K562 (cell line): Measurements from ENCODE around the gene CLIC3. TPM values are rescaled to one million over a fixed set of nuclear protein-coding genes. Genes with fewer than 3 reads are reported as not detected.

Source experiments
- CREB1 ChIP-seq, 2 experiments: sonication (generic) in 1 of 2; formaldehyde crosslinking in 1 of 2; IDR thresholded peaks; 2 replicates each; pipeline versions ENCODE4 v1.6.1 to v1.8.0; 2012 to 2022; ENCODE audit warnings: inconsistent platforms in 1 of 2, mild to moderate bottlenecking in 1 of 2, missing genetic modification reagents in 1 of 2, moderate library complexity in 1 of 2
- GTF2E2 ChIP-seq: fragments of 200-800 bp; sonication (Bioruptor generic); IDR thresholded peaks from 2 replicates; pipeline ENCODE4 v1.6.1; 2016; ENCODE audit warnings: missing genetic modification characterization, missing compliant biosample characterization
- JUNB ChIP-seq: fragments of 450-650 bp; formaldehyde crosslinking; conservative IDR thresholded peaks from 2 replicates; pipeline ENCODE4 v1.4.0; 2020; ENCODE audit warnings: mild to moderate bottlenecking
- NFYB ChIP-seq: IDR thresholded peaks from 2 replicates; pipeline ENCODE4 v1.6.1; 2011; ENCODE audit warnings: mild to moderate bottlenecking, moderate library complexity; ENCODE audit not compliant: insufficient read length; ENCODE audit errors: extremely low read depth
- POLR2B ChIP-seq: fragments of 450-650 bp; IDR thresholded peaks from 2 replicates; pipeline ENCODE4 v1.6.1; 2018; ENCODE audit warnings: low read depth; ENCODE audit not compliant: partially characterized antibody
- POLR2H ChIP-seq: IDR thresholded peaks from 2 replicates; pipeline ENCODE4 v1.6.1; 2016; ENCODE audit warnings: missing genetic modification characterization, low read depth, mild to moderate bottlenecking, control low read depth, missing compliant biosample characterization, moderate library complexity
- RB1 ChIP-seq: fragments of 450-650 bp; IDR thresholded peaks from 2 replicates; pipeline ENCODE4 v1.6.1; 2017; ENCODE audit warnings: low read depth, mild to moderate bottlenecking
- REST ChIP-seq, 2 experiments: fragments of 450-650 bp; formaldehyde crosslinking in 1 of 2; IDR thresholded peaks; 2 replicates each; pipeline versions ENCODE4 v1.4.0 to v1.6.1; 2014 to 2020; ENCODE audit warnings: mild to moderate bottlenecking in 2 of 2, borderline replicate concordance in 1 of 2, low read depth in 1 of 2
- SMC3 ChIP-seq: conservative IDR thresholded peaks from 2 replicates; pipeline ENCODE4 v1.6.1; 2011; ENCODE audit warnings: low read depth, low read length, improper control_type of control experiment; ENCODE audit not compliant: insufficient read depth
- YY1 ChIP-seq, 3 experiments: IDR thresholded peaks; 2 replicates each; pipeline ENCODE4 v1.6.1; 2011; ENCODE audit warnings: low read length in 2 of 3, mild to moderate bottlenecking in 2 of 3, moderate library complexity in 2 of 3, borderline replicate concordance in 1 of 3, control low read depth in 1 of 3, low read depth in 1 of 3; ENCODE audit not compliant: insufficient read depth in 3 of 3, insufficient replicate concordance in 2 of 3, control insufficient read depth in 1 of 3, insufficient read length in 1 of 3; ENCODE audit errors: extremely low read depth in 1 of 3
- ZNF76 ChIP-seq: fragments of 250-450 bp; sonication (Bioruptor Pico); IDR thresholded peaks from 2 replicates; pipeline ENCODE4 v1.4.0; 2020; ENCODE audit warnings: mild to moderate bottlenecking, moderate library complexity, borderline replicate concordance
- polyA plus RNA-seq, 8 experiments: library from polyadenylated mRNA; depleted of rRNA in 4 of 8; stranded (reverse) in 5 of 8; unstranded in 3 of 8; fragments of >200 nt; fragmentation: Nextera tagmentation in 2 of 8; fragmentation: Illumina TruSeq in 1 of 8; extraction: Ambion mirVana in 2 of 8; extraction: Trizol in 1 of 8; gene quantifications; 2 replicates each; pipeline versions ENCODE4 v1.2.1 to v1.2.3, GENCODE V29; 2011 to 2014; ENCODE audit warnings: inconsistent platforms in 1 of 8, missing spikeins in 1 of 8
- total RNA-seq, 7 experiments: library from RNA; depleted of rRNA in 6 of 7; stranded (reverse); fragments of >200 nt in 6 of 7; fragmentation: Illumina TruSeq in 2 of 7; extraction: Trizol in 2 of 7; gene quantifications; 2 replicates each; pipeline versions ENCODE4 v1.2.1 to v1.2.3, GENCODE V29; 2011 to 2021; ENCODE audit warnings: low replicate concordance in 1 of 7
- TF ChIP-seq, protein P1 (sequence below): fragments of 450-650 bp; formaldehyde crosslinking; IDR thresholded peaks from 2 replicates; pipeline ENCODE4 v1.4.0; 2020; ENCODE audit warnings: mild to moderate bottlenecking, mixed read lengths
- TF ChIP-seq, protein P2 (sequence below), 3 experiments: fragments of 200-800 bp in 1 of 3; sonication (Bioruptor generic) in 1 of 3; sonication (generic) in 1 of 3; formaldehyde crosslinking in 1 of 3; IDR thresholded peaks; 2 replicates each; pipeline versions ENCODE4 v1.6.1 to v1.8.0; 2016 to 2022; ENCODE audit warnings: mild to moderate bottlenecking in 2 of 3, missing compliant biosample characterization in 2 of 3, missing genetic modification characterization in 2 of 3, missing genetic modification reagents in 1 of 3

Gene CLIC3
- total and polyA plus RNA-seq, 9 of the 15 experiments (the other 6 are each of a cell fraction or from before 2014, with no cell fraction given), result 0.27 to 0.29 TPM; not detected in 7

DNA sequence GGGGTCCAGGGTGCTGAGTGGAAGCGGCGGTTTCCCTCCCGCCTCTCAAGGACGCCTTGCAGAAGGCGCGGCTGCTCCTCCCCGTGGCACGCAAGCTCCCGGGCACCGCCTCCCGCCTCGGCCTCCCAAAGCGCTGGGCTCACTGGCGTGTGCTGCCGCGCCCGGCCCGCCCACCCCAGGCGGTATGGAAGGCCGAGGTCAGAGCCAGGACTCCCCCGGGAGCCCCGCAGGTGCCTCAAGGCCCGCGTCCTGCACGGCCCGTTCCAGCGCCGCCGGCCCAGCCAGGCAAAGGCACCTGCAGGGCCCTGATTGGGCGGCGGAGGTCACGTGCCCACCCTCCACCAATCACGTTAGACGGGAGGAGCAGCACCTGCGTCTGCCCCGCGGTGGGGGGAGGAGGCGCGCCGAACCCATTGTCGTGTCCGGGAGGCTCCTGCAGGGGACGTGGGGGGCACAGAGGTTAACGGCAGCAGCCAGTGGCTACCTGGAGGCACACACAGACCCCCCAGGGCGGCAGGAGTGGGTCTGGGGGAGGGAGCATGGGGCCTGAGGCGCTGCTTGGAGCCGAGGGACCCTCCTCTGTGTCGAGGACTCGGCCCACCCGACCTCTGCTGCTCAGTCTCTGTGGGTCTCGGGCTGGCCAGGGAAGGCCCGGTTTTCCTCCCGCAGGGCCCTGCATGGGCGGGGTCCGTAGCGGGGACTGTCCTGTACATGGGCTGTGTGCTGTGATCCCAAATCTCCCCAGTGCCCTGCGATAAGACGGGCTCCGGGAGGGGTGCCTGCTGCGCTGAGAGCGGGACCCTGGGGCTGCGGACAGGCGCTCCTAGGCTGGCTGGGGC is 46.3 kb downstream of the CLIC3 start (continued):
- TF ChIP-seq, protein P1, sequence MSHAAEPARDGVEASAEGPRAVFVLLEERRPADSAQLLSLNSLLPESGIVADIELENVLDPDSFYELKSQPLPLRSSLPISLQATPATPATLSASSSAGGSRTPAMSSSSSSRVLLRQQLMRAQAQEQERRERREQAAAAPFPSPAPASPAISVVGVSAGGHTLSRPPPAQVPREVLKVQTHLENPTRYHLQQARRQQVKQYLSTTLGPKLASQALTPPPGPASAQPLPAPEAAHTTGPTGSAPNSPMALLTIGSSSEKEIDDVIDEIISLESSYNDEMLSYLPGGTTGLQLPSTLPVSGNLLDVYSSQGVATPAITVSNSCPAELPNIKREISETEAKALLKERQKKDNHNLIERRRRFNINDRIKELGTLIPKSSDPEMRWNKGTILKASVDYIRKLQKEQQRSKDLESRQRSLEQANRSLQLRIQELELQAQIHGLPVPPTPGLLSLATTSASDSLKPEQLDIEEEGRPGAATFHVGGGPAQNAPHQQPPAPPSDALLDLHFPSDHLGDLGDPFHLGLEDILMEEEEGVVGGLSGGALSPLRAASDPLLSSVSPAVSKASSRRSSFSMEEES (CRISPR knock-in tag), result peak; percentile 99
- peak; percentile 18; the same call in 1 of the 2 replicates for TF ChIP-seq CREB1 (IDR thresholded peaks at IDR 0.05)
- TF ChIP-seq CREB1 (CRISPR knock-in tag; IDR thresholded peaks at IDR 0.05), result no peak
- TF ChIP-seq REST (IDR thresholded peaks at IDR 0.05; ENCODE audit: borderline replicate concordance), result peak; percentile 92
- no peak for TF ChIP-seq REST (CRISPR knock-in tag; IDR thresholded peaks at IDR 0.05; ENCODE audit: low read depth)
- TF ChIP-seq, protein P2, sequence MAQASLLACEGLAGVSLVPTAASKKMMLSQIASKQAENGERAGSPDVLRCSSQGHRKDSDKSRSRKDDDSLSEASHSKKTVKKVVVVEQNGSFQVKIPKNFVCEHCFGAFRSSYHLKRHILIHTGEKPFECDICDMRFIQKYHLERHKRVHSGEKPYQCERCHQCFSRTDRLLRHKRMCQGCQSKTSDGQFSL (CRISPR knock-in tag; IDR thresholded peaks at IDR 0.05), result peak; percentile 94
- TF ChIP-seq, protein P2 (tag; IDR thresholded peaks at IDR 0.05), result peak in 1 of 2 experiments; percentile 70; a peak in 2 of 4 replicates
- no peak for TF ChIP-seq POLR2H (tag)
- TF ChIP-seq NFYB, result peak; percentile 95
- peak in 1 of 3 experiments; percentile 4 for TF ChIP-seq YY1 (IDR thresholded peaks at IDR 0.05; ENCODE audit: borderline replicate concordance in 1 of 3, control insufficient read depth in 1 of 3, extremely low read depth in 1 of 3, insufficient read depth in 3 of 3, insufficient read length in 1 of 3, insufficient replicate concordance in 2 of 3, low read depth in 1 of 3, low read length in 2 of 3)
- 0 out of 2 replicates have a peak, but pooled peaks have one; percentile 24 for TF ChIP-seq GTF2E2 (tag)
- TF ChIP-seq POLR2B, result peak; percentile 53
- no peak for TF ChIP-seq JUNB (CRISPR knock-in tag)
- TF ChIP-seq SMC3, result no peak
- TF ChIP-seq ZNF76 (CRISPR knock-in tag), result 0 out of 2 replicates have a peak, but pooled peaks have one; percentile 61
- peak; percentile 43; the same call in 1 of the 2 replicates for TF ChIP-seq RB1
